Heart left ventricle (tissue), 13 donors: ENCODE results near the gene POLD4.

ENCODE experiments used
- CTCF ChIP-seq, 12 donors: fragments of 200-600 bp; sonication (generic) in 4 of 12; IDR thresholded peaks; one replicate each; pipeline versions ENCODE4 v1.5.0 to v1.8.0; 2018 to 2022; ENCODE audit warnings: antibody characterized with exemption in 12 of 12, mild to moderate bottlenecking in 5 of 12
- POLR2A ChIP-seq, 2 donors: fragments of 450-650 bp; IDR thresholded peaks; one replicate each; pipeline ENCODE4 v1.6.1; 2017; ENCODE audit warnings: antibody characterized with exemption in 2 of 2, mild to moderate bottlenecking in 2 of 2, moderate library complexity in 2 of 2
- donor health status: ischemic (EF 13 %, LVEDD 7.1; RV severe dilation, severe dysfunction).
- donor health status: DM: no; HTN: yes; CAD: no.
- donor health status: DM: no; HTN: no; CAD: no.
- donor health status: ischemic (EF 25% LVEDD 6.9; RV normal size, moderate dysfunction).
- donor health status: ischemic (EF 25% LVEDD 5.7; RV mildly dilated, moderate dysfunction).
- donor health status: ischemic (EF 35%, LVEDD 5.7; RV mildly dilated, moderate dysfunction).
- donor health status: nonischemic (EF 11% LVEDD 7.7; RV severe dilation, severe dysfunction).
- donor health status: DM: yes; HTN: yes; CAD: no.
- donor health status: PGD.
- donor health status: ischemic (EF 29% LVEDD 5.4; RV normal size, mild dysfunction).
- donor health status: nonischemic (EF 23%, LVEDD 6.1; RV moderate dilation, normal function).

GRCh38 chr11:67395555-67396258 is 42.4 kb upstream of the POLD4 start:
- TF ChIP-seq CTCF (IDR thresholded peaks at IDR 0.05) (no peak), POLR2A (IDR thresholded peaks at IDR 0.05) (no peak)
